Fibroblast of lung (primary cell): ENCODE data around the gene ACKR4. TPM values are rescaled to one million over a fixed set of nuclear protein-coding genes. Genes with fewer than 3 reads are reported as not detected.
A peak's percentile ranks its signal among the peaks of the same experiment; 100 is the strongest.

Experiments
- DNase-seq, 2 donors: peaks; one replicate each; pipeline versions ENCODE4 v3.0.0 to v3.0.0-alpha.2; 2010; ENCODE audit warnings: low read depth in 2 of 2
- H2AFZ ChIP-seq: 2 replicates; pipeline ENCODE4 v1.5.1; 2012; ENCODE audit warnings: low read length, control low read depth, inconsistent platforms
- H3K27ac ChIP-seq: 2 replicates; pipeline ENCODE4 v1.5.1; 2011; ENCODE audit warnings: low read length, control low read depth; ENCODE audit not compliant: insufficient read depth
- H3K27me3 ChIP-seq: 2 replicates; pipeline ENCODE4 v1.5.1; 2011; ENCODE audit warnings: mild to moderate bottlenecking, low read length; ENCODE audit not compliant: control insufficient read depth, insufficient read depth
- H3K36me3 ChIP-seq: 2 replicates; pipeline ENCODE4 v1.5.1; 2011; ENCODE audit warnings: low read length; ENCODE audit not compliant: control insufficient read depth, insufficient read depth
- H3K4me1 ChIP-seq: 2 replicates; pipeline ENCODE4 v1.5.1; 2011; ENCODE audit warnings: low read length; ENCODE audit not compliant: control insufficient read depth, insufficient read depth; ENCODE audit errors: extremely low read depth
- H3K4me2 ChIP-seq: 2 replicates; pipeline ENCODE4 v1.5.1; 2011; ENCODE audit warnings: low read length, control low read depth; ENCODE audit not compliant: insufficient read depth; ENCODE audit errors: extremely low read depth
- H3K4me3 ChIP-seq, 4 experiments: fragments of 200-600 bp in 1 of 4; sonication (generic) in 1 of 4; replicated peaks in 1 of 4; 2 replicates each; pipeline ENCODE4 v1.5.1; 2011 to 2016; ENCODE audit warnings: low read length in 4 of 4, low read depth in 3 of 4, mild to moderate bottlenecking in 3 of 4, control low read depth in 2 of 4, inconsistent platforms in 1 of 4, mixed read lengths in 1 of 4; ENCODE audit not compliant: insufficient read depth in 1 of 4; ENCODE audit errors: control extremely low read depth in 1 of 4
- H3K79me2 ChIP-seq: 2 replicates; pipeline ENCODE4 v1.5.1; 2012; ENCODE audit warnings: mild to moderate bottlenecking, low read length, inconsistent platforms; ENCODE audit not compliant: control insufficient read depth, insufficient read depth
- H3K9ac ChIP-seq: 2 replicates; pipeline ENCODE4 v1.5.1; 2011; ENCODE audit warnings: mild to moderate bottlenecking, low read length, control low read depth; ENCODE audit not compliant: insufficient read depth
- H3K9me3 ChIP-seq: 2 replicates; pipeline ENCODE4 v1.5.1; 2012; ENCODE audit warnings: low read depth, low read length; ENCODE audit not compliant: control insufficient read depth, insufficient read depth
- H4K20me1 ChIP-seq: 2 replicates; pipeline ENCODE4 v1.5.1; 2011; ENCODE audit warnings: low read length; ENCODE audit not compliant: control insufficient read depth, insufficient read depth; ENCODE audit errors: extremely low read depth
- EZH2 ChIP-seq: IDR thresholded peaks from 2 replicates; pipeline ENCODE4 v1.5.1; 2012; ENCODE audit warnings: low read length, control low read depth, mild to moderate bottlenecking; ENCODE audit errors: missing control alignments
- polyA plus RNA-seq, 2 donors: library from polyadenylated mRNA; depleted of rRNA in 1 of 2; stranded (reverse) in 1 of 2; unstranded in 1 of 2; fragments of >200 nt; gene quantifications; 2 replicates each; pipeline ENCODE4 v1.2.1, GENCODE V29; 2011 to 2012; ENCODE audit warnings: missing spikeins in 1 of 2
- total RNA-seq: library from RNA; depleted of rRNA; stranded (reverse); fragments of >200 nt; gene quantifications from 2 replicates; pipeline ENCODE4 v1.2.1, GENCODE V29; 2014
- TF ChIP-seq, protein P1 (sequence below), 2 donors: IDR thresholded peaks in 1 of 2; conservative IDR thresholded peaks in 1 of 2; 1 replicate in 1 of 2; 2 replicates in 1 of 2; pipeline ENCODE4 v1.5.1; 2011 to 2012; ENCODE audit warnings: low read length in 2 of 2, control low read depth in 1 of 2, inconsistent platforms in 1 of 2, low read depth in 1 of 2, mild to moderate bottlenecking in 1 of 2

Gene ACKR4
- total and polyA plus RNA-seq, 2 donors (not counting 1 experiment from before 2014, with no cell fraction given) = 11.6 to 14.9 TPM

DNA sequence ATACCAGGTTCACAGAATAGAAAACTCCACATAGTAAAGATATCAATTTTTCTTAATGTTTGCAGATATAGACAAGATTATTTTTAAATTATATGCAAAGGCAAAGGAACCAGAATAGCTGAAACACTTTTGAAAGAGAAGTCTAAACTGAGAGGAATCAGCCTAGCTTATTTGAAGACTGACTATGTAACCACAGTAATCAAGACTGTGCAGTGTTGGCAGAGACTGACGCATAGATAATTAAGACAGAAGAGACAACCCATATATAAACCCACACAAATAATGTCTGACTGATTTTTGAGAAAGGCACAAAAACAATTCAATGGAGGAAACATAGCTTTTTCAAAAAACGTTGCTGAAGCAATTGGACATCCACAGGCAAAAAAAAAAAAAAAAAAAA lies 28.6 kb upstream of the ACKR4 start:
- Histone ChIP-seq H2AFZ (no peak overlapping the region), H3K4me3 (no peak overlapping the region), H4K20me1 (no peaks in the 10 kb centered on the region), H3K9ac (no peak overlapping the region), H3K79me2 (no peaks in the 10 kb centered on the region), H3K27ac (no peak overlapping the region), H3K4me1 (no peaks in the 10 kb centered on the region), H3K36me3 (no peaks in the 10 kb centered on the region), H3K9me3 (no peaks in the 10 kb centered on the region), H3K27me3 (no peaks in the 10 kb centered on the region), H3K4me2 (no peak overlapping the region)
- no peak for DNase-seq
- TF ChIP-seq, protein P1, sequence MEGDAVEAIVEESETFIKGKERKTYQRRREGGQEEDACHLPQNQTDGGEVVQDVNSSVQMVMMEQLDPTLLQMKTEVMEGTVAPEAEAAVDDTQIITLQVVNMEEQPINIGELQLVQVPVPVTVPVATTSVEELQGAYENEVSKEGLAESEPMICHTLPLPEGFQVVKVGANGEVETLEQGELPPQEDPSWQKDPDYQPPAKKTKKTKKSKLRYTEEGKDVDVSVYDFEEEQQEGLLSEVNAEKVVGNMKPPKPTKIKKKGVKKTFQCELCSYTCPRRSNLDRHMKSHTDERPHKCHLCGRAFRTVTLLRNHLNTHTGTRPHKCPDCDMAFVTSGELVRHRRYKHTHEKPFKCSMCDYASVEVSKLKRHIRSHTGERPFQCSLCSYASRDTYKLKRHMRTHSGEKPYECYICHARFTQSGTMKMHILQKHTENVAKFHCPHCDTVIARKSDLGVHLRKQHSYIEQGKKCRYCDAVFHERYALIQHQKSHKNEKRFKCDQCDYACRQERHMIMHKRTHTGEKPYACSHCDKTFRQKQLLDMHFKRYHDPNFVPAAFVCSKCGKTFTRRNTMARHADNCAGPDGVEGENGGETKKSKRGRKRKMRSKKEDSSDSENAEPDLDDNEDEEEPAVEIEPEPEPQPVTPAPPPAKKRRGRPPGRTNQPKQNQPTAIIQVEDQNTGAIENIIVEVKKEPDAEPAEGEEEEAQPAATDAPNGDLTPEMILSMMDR (conservative IDR thresholded peaks at IDR 0.05 in 1 of 2, IDR thresholded peaks at IDR 0.05 in 1 of 2; ENCODE audit: low read depth in 1 of 2, low read length in 2 of 2) = no peak
- no peak for TF ChIP-seq EZH2

DNA sequence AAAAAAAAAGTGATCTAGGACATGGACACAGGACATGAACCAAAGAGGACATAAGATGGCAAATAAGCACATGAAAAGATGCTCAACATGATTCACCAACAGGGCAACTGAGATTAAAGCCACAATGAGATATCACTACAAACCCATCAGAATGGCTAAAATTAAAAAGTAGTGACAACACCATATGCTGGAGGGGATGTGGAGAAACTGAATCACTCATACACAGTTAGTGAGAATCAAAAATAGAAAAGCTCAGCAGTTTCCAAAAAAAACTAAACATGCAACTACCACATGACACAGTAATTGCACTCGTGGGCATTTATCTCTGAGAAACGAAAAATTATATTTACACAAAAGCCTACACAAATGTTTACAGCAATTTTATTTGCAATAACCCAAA lies 27.9 kb upstream of the ACKR4 start:
- Histone ChIP-seq H3K4me1 (no peaks in the 10 kb centered on the region), H3K36me3 (no peaks in the 10 kb centered on the region), H3K4me2 (no peak overlapping the region), H3K4me3 (no peak overlapping the region), H2AFZ (no peak overlapping the region), H4K20me1 (no peaks in the 10 kb centered on the region), H3K27ac (no peak overlapping the region), H3K9me3 (no peaks in the 10 kb centered on the region), H3K27me3 (no peaks in the 10 kb centered on the region), H3K9ac (no peak overlapping the region), H3K79me2 (no peaks in the 10 kb centered on the region)
- TF ChIP-seq EZH2 = no peak
- TF ChIP-seq, protein P1 (conservative IDR thresholded peaks at IDR 0.05 in 1 of 2, IDR thresholded peaks at IDR 0.05 in 1 of 2; ENCODE audit: low read depth in 1 of 2, low read length in 2 of 2) = no peak
- peak in 1 of 2 donors; percentile 29 for DNase-seq

DNA sequence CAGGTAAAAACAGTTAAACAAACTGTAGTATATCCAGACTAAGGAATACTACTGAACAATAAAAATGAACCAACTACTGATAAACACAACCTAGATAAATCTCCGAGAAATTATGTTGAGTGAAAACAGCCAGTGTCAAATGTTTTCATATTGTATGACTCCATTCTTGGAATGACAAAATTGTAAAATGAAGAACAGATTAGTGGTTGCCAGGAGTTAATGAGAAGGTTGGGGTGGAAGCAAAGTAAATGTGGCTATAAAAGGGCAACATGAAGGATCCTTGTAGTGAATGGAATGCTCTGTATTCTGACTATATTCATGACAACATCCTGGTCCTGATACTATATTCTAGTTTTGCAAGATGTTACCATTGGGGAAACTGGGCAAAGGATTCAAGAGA lies 27.5 kb upstream of the ACKR4 start:
- H3K27ac ChIP-seq = no peak overlapping the region
- H3K9me3 ChIP-seq = no peaks in the 10 kb centered on the region
- no peak overlapping the region for H3K4me2 ChIP-seq
- no peaks in the 10 kb centered on the region for H3K27me3 ChIP-seq
- H3K79me2 ChIP-seq = no peaks in the 10 kb centered on the region
- peak in 1 of 2 donors; percentile 50 for DNase-seq
- H3K36me3 ChIP-seq = no peaks in the 10 kb centered on the region
- TF ChIP-seq, protein P1 (conservative IDR thresholded peaks at IDR 0.05 in 1 of 2, IDR thresholded peaks at IDR 0.05 in 1 of 2; ENCODE audit: low read depth in 1 of 2, low read length in 2 of 2) = no peak
- TF ChIP-seq EZH2 = no peak
- no peaks in the 10 kb centered on the region for H4K20me1 ChIP-seq
- H2AFZ ChIP-seq = no peak overlapping the region
- H3K4me3 ChIP-seq = no peak overlapping the region
- H3K4me1 ChIP-seq = no peaks in the 10 kb centered on the region
- no peak overlapping the region for H3K9ac ChIP-seq
